GM18868 (cell line): ENCODE data around the gene TF.
A peak's percentile ranks its signal among the peaks of the same experiment; 100 is the strongest.

Experiments
- ATAC-seq: cut with Tn5 transposase; IDR thresholded peaks from one replicate; pipeline ENCODE4 v1.9.1; 2021; ENCODE audit warnings: mild to moderate bottlenecking, moderate library complexity; ENCODE audit not compliant: unreplicated experiment

TF gene

GRCh38 chr3:133804896-133805295, 58.7 kb downstream of the TF start:
- no peak for ATAC-seq

- ATAC-seq, result no peak
Measured at GRCh38 chr3:133805384-133805701, 59.1 kb downstream of the TF start.

- peak; percentile 98 for ATAC-seq
Measured at GRCh38 chr3:133805702-133806475, 59.7 kb downstream of the TF start, which contains the start of gene SRPRB. Gene SRPRB (plus strand): TSS chr3:133805815. CDS start chr3:133805849, 34 bp downstream.

DNA sequence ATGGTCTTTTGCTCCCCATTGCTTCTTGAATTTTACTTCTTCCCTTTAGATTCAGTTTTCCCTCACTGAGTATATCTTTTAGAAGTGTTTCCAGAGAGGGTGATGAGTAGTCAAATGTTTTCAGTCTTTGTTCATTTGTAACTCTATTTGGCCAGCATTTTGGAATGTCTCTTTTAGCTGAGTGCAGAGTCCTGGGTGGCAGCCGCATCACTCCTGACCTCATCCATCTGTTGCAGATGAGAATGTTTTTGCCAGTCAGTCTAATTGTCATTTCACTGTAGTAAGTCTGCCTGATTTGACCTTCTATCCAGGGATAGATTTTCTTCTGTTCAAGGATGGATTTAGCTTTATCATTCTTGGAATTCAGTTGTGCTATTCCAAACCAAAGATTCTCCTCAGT, 66.7 kb downstream of the TF start:
- no peak for ATAC-seq

- no peak for ATAC-seq
Measured at GRCh38 chr3:133815386-133815785, 69.2 kb downstream of the TF start.

GRCh38 chr3:133820129-133820528, 73.9 kb downstream of the TF start:
- no peak for ATAC-seq

DNA sequence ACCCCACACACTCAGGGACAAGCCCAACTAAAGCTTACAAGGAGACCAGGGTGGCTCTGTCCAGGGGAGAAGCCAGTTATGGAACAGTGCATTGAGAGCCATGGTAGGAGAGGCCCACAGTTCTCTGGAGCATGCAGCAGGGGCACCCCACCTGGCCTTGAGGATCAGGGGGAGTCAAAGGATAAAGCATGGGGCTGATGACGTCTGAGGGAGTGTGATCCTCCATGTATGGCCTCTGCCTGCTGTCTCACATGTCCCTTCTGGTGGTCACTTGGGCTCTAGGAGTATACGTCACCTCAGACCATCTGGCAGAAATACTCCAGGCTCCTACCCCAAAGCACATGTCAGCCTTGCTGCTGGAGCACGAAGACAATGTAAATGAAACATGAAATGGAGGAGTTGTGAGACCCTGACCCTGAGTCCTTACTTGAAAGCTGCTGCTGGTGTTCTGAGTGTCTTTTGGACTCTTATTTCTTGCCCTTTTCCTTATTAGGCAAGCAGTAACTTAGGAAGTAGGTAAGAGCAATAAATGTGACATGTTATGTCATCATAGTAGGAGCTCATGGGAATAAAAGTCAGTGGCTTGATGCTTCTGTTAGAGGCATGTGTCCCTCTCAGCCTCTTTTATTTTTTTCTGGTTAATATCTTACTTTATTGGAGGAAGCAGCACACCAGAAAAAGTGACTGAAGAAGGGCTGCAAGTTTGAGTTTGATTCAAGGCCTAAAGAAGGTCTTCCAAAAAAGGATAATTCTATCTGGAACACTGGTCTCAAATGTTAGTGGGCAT, 74.9 kb downstream of the TF start:
- ATAC-seq, result no peak

DNA sequence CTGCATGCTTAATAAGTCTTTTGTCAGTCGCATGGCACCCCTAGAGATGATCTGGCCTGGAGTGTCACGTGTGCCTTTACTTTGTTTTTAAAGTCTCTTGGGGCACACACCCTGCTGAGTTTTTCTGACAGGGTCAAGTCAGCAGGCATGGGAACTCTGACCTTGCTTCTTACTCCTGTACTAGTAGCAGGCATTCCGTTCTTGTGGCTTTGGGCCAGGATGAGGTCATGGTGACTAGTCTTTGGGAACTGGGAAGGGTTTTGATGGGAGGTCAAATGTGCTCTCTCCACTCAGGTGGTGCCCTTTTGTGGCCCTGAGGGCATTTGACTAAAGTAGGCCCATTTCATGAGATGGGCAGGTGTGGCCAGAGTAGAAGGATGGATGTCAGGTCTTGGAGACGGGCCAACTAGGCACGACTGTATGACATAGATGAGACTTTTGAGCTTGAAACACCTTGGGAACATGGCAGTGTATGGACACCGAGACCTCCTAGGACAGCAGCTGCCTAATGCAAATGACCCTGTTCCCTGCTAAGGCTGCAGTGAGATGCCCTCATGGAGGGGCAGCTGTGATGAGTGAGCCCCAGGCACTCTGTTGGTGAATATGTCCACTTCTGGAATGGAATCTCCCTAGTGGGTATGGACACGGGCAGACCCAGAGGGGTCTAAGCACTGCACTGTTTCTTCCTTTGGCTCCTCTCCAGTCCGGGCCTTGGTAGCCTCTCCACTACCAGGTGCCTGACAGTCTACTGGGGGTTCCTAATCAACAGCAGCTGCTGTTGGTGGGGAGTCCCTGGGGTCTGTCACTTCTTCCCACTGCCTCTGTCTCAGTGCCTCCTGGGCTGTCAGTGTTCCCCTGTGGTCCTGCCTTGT, 75.8 kb downstream of the TF start:
- ATAC-seq, result no peak

DNA sequence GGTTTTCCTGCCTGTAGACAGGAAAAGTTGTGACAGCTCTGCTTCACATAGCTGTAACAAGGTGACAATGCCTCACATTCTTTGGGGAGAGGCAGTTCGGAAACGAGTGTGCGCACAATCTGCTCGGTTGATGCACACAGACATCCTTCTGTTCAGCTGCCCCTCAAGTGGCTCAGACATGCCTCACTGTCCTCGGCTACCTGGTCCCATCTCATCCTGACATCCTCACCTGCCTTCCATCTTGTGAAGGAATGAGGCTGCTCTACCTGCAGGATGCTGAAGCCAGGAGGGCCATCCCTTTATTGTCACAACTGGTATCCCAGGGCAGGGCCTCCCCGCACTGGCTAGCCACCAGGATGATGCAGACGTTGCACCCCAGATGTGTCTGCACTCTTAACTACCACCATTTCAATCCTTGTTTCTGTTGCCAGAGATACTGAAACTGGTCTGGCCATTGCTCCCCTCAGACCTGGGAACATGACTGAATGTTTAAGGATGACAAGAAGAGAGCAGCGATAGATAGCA, 78.8 kb downstream of the TF start:
- no peak for ATAC-seq

DNA sequence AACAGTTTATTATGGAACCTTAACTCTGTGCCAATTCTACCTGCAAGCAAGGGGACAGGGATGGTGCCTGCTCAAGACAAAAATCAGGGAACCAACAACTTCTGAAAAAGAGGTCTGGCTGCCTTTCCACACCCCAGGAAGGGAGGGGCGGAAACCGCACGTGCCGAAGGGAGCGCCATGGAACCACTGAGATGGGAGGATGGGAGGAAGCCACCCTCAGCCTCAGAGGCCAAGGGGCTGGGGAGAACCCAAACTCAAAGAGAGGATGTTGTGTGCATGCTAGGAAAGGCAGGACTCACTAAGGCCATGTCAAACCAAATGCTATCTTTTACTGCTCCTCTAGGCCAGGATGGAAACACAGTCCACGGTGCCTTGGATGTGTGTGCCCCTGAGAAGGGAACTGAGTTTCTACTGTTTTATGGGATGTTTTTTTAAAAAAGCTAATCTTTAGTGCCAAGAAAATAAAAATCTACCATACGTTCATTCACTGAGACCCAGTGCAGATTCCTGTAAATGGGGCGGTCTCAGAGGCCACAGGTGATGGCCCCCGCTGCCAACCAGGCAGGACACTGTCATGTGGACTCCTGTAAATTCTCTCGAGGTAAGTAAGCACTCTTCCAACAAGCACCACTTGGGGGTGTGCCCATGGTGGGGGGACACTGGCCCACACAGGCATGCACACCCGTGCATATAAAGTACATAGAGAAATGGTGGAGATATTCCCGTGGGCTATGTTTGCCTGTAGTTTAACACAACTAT, 80.0 kb downstream of the TF start:
- ATAC-seq, result no peak

DNA sequence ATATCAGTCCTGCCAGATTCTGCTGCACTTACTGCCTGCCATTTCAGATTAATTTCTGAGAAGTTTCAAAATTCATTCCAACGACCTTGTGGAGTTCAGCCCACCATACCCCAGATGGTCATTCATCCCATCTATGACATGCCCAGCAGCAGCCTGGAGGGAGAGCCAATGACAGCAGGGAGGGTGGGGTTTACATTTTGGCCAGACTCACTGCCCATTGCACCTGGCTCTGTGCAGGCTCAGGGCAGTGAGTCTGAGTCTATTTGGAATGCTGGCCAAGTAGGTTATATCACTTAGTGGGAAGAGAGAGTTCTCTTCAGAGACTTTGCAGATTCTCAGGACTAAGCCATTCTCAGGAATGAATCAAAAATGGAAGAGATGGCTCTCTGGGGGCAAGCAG, 80.9 kb downstream of the TF start:
- no peak for ATAC-seq

DNA sequence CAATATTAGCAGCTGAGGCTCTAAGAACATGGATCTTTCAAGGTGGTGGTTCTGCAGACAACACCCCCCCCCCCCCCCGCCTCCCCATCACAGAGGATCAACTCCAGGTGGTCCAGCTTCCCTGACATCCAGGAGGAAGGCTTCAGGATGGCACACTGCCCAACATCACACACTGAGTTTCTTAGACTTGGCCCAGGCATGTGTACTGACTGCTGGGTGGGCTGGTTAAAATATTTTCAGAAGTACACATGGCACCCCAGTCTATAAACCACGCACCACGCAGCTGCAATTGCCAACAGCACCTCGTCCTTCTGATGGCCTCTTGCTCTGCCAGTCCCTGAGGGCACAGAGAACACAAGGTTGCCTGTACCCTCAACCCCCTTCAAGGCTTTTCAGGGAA, 81.5 kb downstream of the TF start:
- no peak for ATAC-seq

DNA sequence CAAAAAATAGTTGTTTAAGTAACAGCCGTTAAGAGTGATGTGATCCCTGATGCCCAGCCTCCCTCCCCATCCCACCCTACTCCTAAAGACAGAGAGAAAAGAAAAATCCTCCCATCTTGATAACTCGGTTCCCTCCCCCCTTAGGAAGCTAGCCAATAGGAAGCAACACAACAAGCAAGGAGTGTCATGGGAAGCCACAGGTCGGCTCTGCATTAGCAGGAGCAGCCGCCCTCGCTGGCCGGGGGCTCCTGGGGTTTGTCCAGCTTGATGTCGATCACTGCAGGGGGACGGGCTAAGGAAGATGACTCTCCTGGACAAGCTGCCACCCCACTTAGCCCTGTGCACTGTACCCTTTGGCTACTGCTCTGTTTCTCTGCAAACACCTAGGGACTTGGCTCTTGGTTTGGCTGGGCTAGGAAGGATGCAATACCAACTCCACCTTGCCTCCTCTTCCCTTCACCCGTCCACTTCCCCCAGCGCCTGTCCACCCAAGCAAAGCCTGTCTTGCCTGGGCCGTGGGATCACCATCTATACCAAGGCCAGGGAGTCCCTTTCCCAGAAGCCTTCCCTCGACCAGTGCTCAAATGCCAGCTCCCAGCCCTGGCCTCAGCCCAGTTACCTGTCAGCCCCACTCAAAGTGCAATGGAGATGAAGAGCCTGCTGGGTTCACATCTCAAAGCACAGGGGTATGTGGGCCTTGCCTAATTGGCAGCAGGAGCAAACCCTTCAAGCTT, 82.5 kb downstream of the TF start:
- no peak for ATAC-seq

GRCh38 chr3:133829310-133829707, 83.1 kb downstream of the TF start:
- no peak for ATAC-seq

GRCh38 chr3:133830071-133830470, 83.9 kb downstream of the TF start:
- no peak for ATAC-seq

GRCh38 chr3:133831966-133832801, 86.0 kb downstream of the TF start:
- ATAC-seq, result peak; percentile 58

- no peak for ATAC-seq
Measured at GRCh38 chr3:133832802-133833144, 86.6 kb downstream of the TF start.

- ATAC-seq, result no peak
Measured at GRCh38 chr3:133833267-133833666, 87.1 kb downstream of the TF start.
